ENCODE results near the gene ZFP1.
"Not testable (repeated sequence)": the region's sequence is repeated elsewhere in the genome, so short reads cannot be mapped to it uniquely, and the experiment has no call there.

ZFP1 gene

DNA sequence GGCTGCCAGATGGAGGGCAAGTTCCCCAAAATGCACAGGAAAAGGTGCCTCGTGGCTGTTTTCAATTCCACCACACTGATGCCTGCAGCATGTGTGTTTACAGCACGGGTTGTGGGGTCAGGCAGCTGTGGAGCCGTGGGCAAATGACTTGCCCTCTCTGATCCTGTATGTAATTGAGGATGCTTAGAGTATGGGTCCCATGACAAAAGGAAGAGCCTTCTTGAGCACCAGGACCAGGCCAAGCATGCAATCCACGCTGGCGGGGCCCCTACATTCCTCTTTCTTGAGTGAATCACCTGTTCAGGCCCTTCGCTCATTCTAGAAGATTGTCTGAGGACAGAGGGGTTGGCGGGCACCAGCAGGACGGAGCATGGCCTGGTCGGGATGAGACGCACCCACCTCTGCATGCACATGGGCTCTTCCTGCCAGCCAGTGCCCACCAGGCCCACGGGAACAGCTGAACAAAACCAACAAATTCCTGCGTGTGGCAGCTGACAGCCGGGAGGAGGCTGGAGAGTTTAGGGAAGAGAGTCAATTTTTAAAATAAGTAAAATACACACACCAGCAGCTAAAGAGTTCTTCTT is 60.0 kb downstream of the ZFP1 start:
- TF ChIP-seq, protein P1, sequence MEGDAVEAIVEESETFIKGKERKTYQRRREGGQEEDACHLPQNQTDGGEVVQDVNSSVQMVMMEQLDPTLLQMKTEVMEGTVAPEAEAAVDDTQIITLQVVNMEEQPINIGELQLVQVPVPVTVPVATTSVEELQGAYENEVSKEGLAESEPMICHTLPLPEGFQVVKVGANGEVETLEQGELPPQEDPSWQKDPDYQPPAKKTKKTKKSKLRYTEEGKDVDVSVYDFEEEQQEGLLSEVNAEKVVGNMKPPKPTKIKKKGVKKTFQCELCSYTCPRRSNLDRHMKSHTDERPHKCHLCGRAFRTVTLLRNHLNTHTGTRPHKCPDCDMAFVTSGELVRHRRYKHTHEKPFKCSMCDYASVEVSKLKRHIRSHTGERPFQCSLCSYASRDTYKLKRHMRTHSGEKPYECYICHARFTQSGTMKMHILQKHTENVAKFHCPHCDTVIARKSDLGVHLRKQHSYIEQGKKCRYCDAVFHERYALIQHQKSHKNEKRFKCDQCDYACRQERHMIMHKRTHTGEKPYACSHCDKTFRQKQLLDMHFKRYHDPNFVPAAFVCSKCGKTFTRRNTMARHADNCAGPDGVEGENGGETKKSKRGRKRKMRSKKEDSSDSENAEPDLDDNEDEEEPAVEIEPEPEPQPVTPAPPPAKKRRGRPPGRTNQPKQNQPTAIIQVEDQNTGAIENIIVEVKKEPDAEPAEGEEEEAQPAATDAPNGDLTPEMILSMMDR (conservative IDR thresholded peaks at IDR 0.05): no peak
- H3K27ac ChIP-seq: no peak overlapping the region

DNA sequence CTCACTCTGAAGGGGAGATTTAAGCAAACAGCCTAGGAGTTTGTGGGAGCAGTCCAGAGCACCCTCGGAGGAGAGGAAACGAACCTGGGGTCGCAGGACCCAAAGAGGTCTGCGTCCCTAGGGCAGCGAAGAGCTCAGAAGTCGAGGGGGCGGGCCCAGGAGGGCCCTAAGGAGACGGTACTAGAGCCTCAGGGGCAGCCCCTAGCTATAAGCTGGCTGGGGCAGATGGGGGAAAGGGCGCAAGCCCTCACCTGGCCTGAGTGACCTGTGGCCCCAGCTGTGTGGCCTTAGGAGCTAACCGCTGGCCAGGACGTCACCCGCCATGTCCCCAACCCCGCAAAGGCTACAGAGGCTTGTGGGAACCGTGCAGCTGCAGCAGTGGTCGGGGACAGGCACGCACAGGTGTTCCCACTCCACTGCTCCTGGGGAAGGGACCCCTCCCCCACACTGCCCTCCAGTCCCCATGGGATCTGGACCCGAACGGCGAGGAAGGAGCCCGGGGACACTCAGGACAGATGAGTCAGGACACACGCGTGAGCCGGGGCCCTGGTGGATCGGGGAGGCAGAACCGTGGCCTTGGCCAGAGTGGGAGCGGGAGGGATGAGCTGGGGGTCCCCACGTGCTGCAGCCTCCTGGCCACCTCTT is 60.7 kb downstream of the ZFP1 start:
- TF ChIP-seq, protein P1 (conservative IDR thresholded peaks at IDR 0.05): no peak
- H3K27ac ChIP-seq: no peak overlapping the region

DNA sequence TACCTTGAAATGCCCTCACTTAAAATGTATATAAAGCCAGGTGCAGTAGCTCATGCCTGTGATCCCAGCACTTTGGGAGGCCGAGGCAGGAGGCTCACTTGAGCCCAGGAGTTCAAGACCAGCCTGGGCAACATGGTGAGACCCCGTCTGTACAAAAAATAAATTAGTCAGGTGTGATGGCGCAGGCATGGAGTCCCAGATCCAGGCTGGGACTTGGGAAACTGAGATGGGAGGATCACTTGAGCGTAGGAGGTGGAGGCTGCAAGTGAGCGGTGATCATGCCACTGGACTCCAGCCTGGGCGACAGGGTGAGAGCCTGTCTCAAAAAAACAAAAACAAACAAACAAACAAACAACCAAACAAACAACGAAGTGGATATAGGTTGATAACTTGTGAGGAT is 61.2 kb downstream of the ZFP1 start:
- not testable (repeated sequence) for H3K27ac ChIP-seq

DNA sequence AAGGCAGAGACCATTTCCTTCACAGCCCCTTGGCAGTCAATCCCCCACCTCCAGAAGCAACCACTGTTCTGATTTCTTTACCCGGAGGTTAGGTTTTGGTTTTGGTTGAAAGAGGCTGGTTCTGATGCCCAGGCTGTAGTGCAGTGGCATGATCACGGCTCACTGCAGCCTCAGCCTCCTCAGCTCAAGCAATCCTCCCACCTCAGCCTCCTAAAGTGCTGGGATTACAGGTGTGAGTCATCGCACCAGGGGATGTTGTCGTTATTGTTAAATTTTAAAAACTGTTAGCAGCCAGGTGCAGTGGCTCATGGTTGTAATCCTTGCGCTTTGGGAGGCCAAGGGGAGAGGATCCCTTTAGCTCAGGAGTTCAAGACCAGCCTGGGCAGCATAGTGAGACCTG is 61.6 kb downstream of the ZFP1 start:
- TF ChIP-seq, protein P1 (conservative IDR thresholded peaks at IDR 0.05): no peak
- no peak overlapping the region for H3K27ac ChIP-seq

DNA sequence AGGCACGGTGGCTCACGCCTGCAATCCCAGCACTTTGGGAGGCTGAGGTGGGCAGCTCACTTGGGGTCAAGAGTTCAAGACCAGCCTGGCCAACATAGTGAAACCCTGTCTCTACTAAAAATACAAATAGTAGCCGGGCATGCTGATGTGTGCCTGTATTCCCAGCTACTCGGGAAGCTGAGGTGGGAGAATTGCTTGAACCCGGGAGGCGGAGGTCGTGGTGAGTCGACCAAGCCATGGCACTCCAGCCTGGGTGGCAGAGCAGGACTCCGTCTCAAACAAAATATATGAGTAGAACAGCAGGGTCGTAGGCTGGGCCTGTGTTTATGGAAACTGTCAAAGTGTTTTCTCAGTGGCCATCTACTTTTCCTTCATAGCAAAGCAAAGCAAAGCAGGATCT is 63.0 kb downstream of the ZFP1 start:
- not testable (repeated sequence) for H3K27ac ChIP-seq

DNA sequence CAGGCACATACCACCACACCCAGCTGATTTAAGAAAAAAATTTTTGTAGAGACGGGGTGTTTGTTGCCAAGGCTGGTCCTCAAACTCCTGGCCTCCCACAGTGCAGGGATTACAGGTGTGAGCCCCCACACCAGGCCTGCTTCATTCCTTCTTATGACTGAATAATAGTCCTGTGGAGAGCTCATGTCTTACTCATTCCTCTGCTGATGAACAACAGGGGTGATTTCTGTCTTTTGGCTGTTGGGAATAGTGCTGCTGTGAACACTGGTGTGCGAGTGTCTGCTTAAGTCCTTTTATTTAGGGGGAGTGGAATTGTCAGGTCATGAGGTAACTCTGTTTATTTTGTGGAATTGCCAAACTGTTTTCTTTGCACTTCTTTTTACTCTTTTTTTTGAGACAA is 67.8 kb downstream of the ZFP1 start:
- TF ChIP-seq, protein P1 (conservative IDR thresholded peaks at IDR 0.05): no peak
- H3K27ac ChIP-seq: no peak overlapping the region

DNA sequence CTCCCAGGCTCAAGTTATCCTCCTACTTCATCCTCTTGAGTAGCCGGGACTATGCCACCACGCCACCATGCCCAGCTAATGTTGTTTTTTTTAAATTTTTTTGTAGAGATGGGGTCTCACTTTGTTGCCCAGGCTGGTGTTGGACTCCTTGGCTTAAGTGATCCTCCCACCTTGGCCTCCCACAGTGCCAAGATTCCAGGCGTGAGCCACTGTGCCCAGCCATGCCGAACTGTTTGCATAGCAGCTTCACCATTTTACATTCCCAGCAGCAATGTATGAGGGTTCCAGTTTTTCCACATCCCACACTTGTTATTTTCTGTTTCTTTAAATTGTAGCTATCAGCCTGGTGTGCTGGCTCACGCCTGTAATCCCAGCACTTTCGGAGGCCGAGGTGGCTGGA is 68.3 kb downstream of the ZFP1 start:
- no peak overlapping the region for H3K27ac ChIP-seq
- TF ChIP-seq, protein P1 (conservative IDR thresholded peaks at IDR 0.05): no peak

DNA sequence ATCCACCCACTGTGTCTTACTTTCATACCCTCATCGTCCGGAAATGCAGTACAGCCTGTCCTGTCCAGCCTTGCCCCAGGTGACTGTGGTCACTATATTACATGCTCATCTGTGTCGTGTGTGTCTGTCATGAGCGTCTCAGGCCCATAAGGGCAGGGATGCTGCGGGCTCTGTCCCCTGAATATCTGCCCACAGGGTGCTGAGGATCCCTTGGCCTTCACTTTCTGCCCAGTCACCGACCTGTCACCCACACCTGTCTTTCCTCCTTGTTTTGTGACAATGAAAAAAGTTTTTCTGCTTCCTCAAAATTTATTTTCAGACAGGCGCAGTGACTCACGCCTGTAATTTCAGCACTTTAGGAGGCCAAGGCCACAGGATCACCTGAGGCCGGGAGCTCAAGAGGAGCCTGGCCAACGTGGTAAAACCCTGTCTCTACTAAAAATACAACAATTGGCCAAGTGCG is 69.1 kb downstream of the ZFP1 start:
- TF ChIP-seq, protein P1 (conservative IDR thresholded peaks at IDR 0.05): no peak
- H3K27ac ChIP-seq: no peak overlapping the region
